Loucy (cell line): Measurements from ENCODE around the gene TMEM231.

Experiments
- EZH2phosphoT487 ChIP-seq: fragments of 200-600 bp; IDR thresholded peaks from 2 replicates; pipeline ENCODE4 v1.6.1; 2018; ENCODE audit warnings: antibody characterized with exemption, mild to moderate bottlenecking, moderate library complexity, borderline replicate concordance
- TF ChIP-seq, protein P1 (sequence below): fragments of 200-600 bp; sonication (generic); conservative IDR thresholded peaks from 2 replicates; pipeline ENCODE4 v1.5.1; 2014; ENCODE audit warnings: mild to moderate bottlenecking, antibody characterized with exemption, low read length

- TF ChIP-seq, protein P1, sequence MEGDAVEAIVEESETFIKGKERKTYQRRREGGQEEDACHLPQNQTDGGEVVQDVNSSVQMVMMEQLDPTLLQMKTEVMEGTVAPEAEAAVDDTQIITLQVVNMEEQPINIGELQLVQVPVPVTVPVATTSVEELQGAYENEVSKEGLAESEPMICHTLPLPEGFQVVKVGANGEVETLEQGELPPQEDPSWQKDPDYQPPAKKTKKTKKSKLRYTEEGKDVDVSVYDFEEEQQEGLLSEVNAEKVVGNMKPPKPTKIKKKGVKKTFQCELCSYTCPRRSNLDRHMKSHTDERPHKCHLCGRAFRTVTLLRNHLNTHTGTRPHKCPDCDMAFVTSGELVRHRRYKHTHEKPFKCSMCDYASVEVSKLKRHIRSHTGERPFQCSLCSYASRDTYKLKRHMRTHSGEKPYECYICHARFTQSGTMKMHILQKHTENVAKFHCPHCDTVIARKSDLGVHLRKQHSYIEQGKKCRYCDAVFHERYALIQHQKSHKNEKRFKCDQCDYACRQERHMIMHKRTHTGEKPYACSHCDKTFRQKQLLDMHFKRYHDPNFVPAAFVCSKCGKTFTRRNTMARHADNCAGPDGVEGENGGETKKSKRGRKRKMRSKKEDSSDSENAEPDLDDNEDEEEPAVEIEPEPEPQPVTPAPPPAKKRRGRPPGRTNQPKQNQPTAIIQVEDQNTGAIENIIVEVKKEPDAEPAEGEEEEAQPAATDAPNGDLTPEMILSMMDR, result no peak
- no peak for TF ChIP-seq EZH2phosphoT487
Measured at GRCh38 chr16:75576384-75576811, 20.3 kb upstream of the TMEM231 start.
